Measurements from ENCODE around the gene PRKG1.

Gene PRKG1

GRCh38 chr10:52258799-52259425 lies 1184.6 kb downstream of the PRKG1 start:
- DNase-seq: no peak

GRCh38 chr10:52259426-52259812 lies 1185.1 kb downstream of the PRKG1 start:
- no peak for DNase-seq

GRCh38 chr10:52261362-52261761 lies 1187.1 kb downstream of the PRKG1 start:
- DNase-seq: peak; percentile 3

- no peak for DNase-seq
These were observed 1191.0 kb downstream of the PRKG1 start for GRCh38 chr10:52265131-52265926.

- DNase-seq: no peak
These were observed 1192.6 kb downstream of the PRKG1 start for GRCh38 chr10:52266858-52267257.

- no peak for DNase-seq
These were observed 1194.5 kb downstream of the PRKG1 start for GRCh38 chr10:52268790-52269189.

GRCh38 chr10:52269233-52269632 lies 1194.9 kb downstream of the PRKG1 start:
- no peak for DNase-seq

- DNase-seq: no peak
These were observed 1201.9 kb downstream of the PRKG1 start for GRCh38 chr10:52276163-52276562.

GRCh38 chr10:52276986-52277385 lies 1202.7 kb downstream of the PRKG1 start:
- DNase-seq: no peak

GRCh38 chr10:52279546-52279945 lies 1205.3 kb downstream of the PRKG1 start:
- DNase-seq: no peak

- DNase-seq: no peak
These were observed 1205.8 kb downstream of the PRKG1 start for GRCh38 chr10:52280051-52280450.

- no peak for DNase-seq
These were observed 1208.9 kb downstream of the PRKG1 start for GRCh38 chr10:52283174-52283573.

- no peak for DNase-seq
These were observed 1210.2 kb downstream of the PRKG1 start for GRCh38 chr10:52284416-52285013.

- DNase-seq: no peak
These were observed 1213.6 kb downstream of the PRKG1 start for GRCh38 chr10:52287866-52288265.

- DNase-seq: no peak
These were observed 1223.5 kb downstream of the PRKG1 start for GRCh38 chr10:52297747-52298146.

GRCh38 chr10:52300599-52301277 lies 1226.5 kb downstream of the PRKG1 start:
- no peak for DNase-seq

GRCh38 chr10:52308251-52309031 lies 1234.2 kb downstream of the PRKG1 start:
- DNase-seq: peak; percentile 48

- peak; percentile 6 for DNase-seq
These were observed 1238.6 kb downstream of the PRKG1 start for GRCh38 chr10:52312942-52313255.

- no peak for DNase-seq
These were observed 1239.1 kb downstream of the PRKG1 start for GRCh38 chr10:52313256-52313932.

GRCh38 chr10:52313933-52314821 lies 1239.9 kb downstream of the PRKG1 start, which contains the start of gene DKK1:
TSS of gene DKK1 (plus strand) at chr10:52314281. CDS start at chr10:52314435, 154 bp downstream.
- peak; percentile 44 for DNase-seq
